Endothelial cell of umbilical vein (primary cell): ENCODE data around the gene TIPARP. TPM values are rescaled to one million over a fixed set of nuclear protein-coding genes. Genes with fewer than 3 reads are reported as not detected.

ENCODE experiments used
- BruUV-seq: library from RNA; stranded (reverse); fragments of 400-500 nt; replicated peaks from 2 replicates; lab custom pipeline; 2021; lab: Mats Ljungman, UMichigan
- CTCF ChIA-PET: fragments of 300-600, 350-600 bp; sonication (Branson Sonifier 250); formaldehyde crosslinking; loops from one replicate; lab custom pipeline; 2021; ENCODE audit warnings: antibody characterized with exemption, inconsistent platforms; lab: Charles Lee
- POLR2A ChIA-PET: fragments of 300-600, 350-600 bp; sonication (Branson Sonifier 250); formaldehyde crosslinking; loops from one replicate; lab custom pipeline; 2021; ENCODE audit warnings: antibody characterized with exemption, inconsistent platforms; lab: Charles Lee
- DNase-seq: peaks from one replicate; pipeline ENCODE4 v3.0.0-alpha.2; 2011; ENCODE audit warnings: low read depth, low spot score
- FAIRE-seq: peaks from 2 replicates; lab custom pipeline; 2011; peaks lifted over from hg19 to GRCh38; lab: Jason Lieb, UNC
- H2AFZ ChIP-seq: 2 replicates; pipeline ENCODE4 v1.6.0; 2012; ENCODE audit warnings: low read depth, low read length, control low read depth, inconsistent platforms
- H3K27ac ChIP-seq: 2 replicates; pipeline ENCODE4 v1.5.1; 2011; ENCODE audit warnings: low read depth, mild to moderate bottlenecking, control low read depth, low read length, moderate library complexity; ENCODE audit not compliant: insufficient read depth
- H3K27me3 ChIP-seq, 2 experiments: 2 replicates each; pipeline versions ENCODE4 v1.6.0 to v1.6.1; 2011; ENCODE audit warnings: low read length in 2 of 2, mixed read lengths in 1 of 2; ENCODE audit not compliant: control insufficient read depth in 2 of 2, insufficient read depth in 2 of 2
- H3K36me3 ChIP-seq, 2 experiments: 2 replicates in 1 of 2; 3 replicates in 1 of 2; pipeline ENCODE4 v1.5.1; 2011; ENCODE audit warnings: low read length in 2 of 2, mild to moderate bottlenecking in 1 of 2, moderate library complexity in 1 of 2; ENCODE audit not compliant: control insufficient read depth in 2 of 2, insufficient read depth in 2 of 2; ENCODE audit errors: extremely low read depth in 1 of 2
- H3K4me1 ChIP-seq: 3 replicates; pipeline ENCODE4 v1.5.1; 2011; ENCODE audit warnings: mild to moderate bottlenecking, low read length; ENCODE audit not compliant: control insufficient read depth, insufficient read depth; ENCODE audit errors: extremely low read depth
- H3K4me2 ChIP-seq: 2 replicates; pipeline ENCODE4 v1.6.1; 2011; ENCODE audit warnings: low read length, control low read depth, mixed read lengths; ENCODE audit not compliant: insufficient read depth
- H3K4me3 ChIP-seq, 3 experiments: fragments of 200-600 bp in 1 of 3; sonication (generic), shearing (Covaris generic) in 1 of 3; replicated peaks in 1 of 3; 2 replicates each; pipeline ENCODE4 v1.5.1; 2011 to 2016; ENCODE audit warnings: control low read depth in 3 of 3, low read length in 3 of 3, mild to moderate bottlenecking in 2 of 3, inconsistent platforms in 1 of 3, low read depth in 1 of 3, moderate library complexity in 1 of 3; ENCODE audit not compliant: insufficient read depth in 1 of 3
- H3K79me2 ChIP-seq: 2 replicates; pipeline ENCODE4 v1.6.0; 2012; ENCODE audit warnings: low read length, inconsistent platforms; ENCODE audit not compliant: control insufficient read depth, insufficient read depth
- H3K9ac ChIP-seq: replicated peaks from 2 replicates; pipeline ENCODE3; 2011; ENCODE audit warnings: low read length, control low read depth; ENCODE audit not compliant: insufficient read depth; ENCODE audit errors: extremely low read depth
- H3K9me1 ChIP-seq: replicated peaks from 3 replicates; pipeline ENCODE4 v1.6.0; 2011; ENCODE audit warnings: mild to moderate bottlenecking, low read length; ENCODE audit not compliant: control insufficient read depth, insufficient read depth; ENCODE audit errors: extremely low read depth
- H3K9me3 ChIP-seq: replicated peaks from 2 replicates; pipeline ENCODE4 v1.5.1; 2012; ENCODE audit warnings: low read length, inconsistent platforms; ENCODE audit not compliant: control insufficient read depth, insufficient read depth
- H4K20me1 ChIP-seq: replicated peaks from 2 replicates; pipeline ENCODE3; 2011; ENCODE audit warnings: mild to moderate bottlenecking, low read length; ENCODE audit not compliant: control insufficient read depth, insufficient read depth; ENCODE audit errors: extremely low read depth
- CTCF ChIP-seq, 2 donors: IDR thresholded peaks; 1 replicate in 1 of 2; 2 replicates in 1 of 2; pipeline ENCODE4 v1.5.1; 2011; ENCODE audit warnings: low read length in 2 of 2, mild to moderate bottlenecking in 2 of 2, moderate library complexity in 2 of 2, control low read depth in 1 of 2, inconsistent platforms in 1 of 2, low read depth in 1 of 2; ENCODE audit not compliant: insufficient read depth in 1 of 2; ENCODE audit errors: extremely low read depth in 1 of 2
- EZH2 ChIP-seq: IDR thresholded peaks from 2 replicates; pipeline ENCODE4 v1.6.1; 2012; ENCODE audit warnings: borderline replicate concordance, low read depth, mild to moderate bottlenecking, moderate library complexity, low read length, inconsistent platforms; ENCODE audit not compliant: severe bottlenecking
- FOS ChIP-seq: IDR thresholded peaks from 2 replicates; pipeline ENCODE4 v1.6.1; 2011; ENCODE audit warnings: mild to moderate bottlenecking, low read length, moderate library complexity, borderline replicate concordance; ENCODE audit not compliant: insufficient read depth
- GATA2 ChIP-seq: IDR thresholded peaks from 2 replicates; pipeline ENCODE4 v1.7.0; 2011; ENCODE audit warnings: low read depth, mild to moderate bottlenecking, moderate library complexity, mixed read lengths, low read length; ENCODE audit not compliant: insufficient read length, insufficient read depth
- JUN ChIP-seq: IDR thresholded peaks from 2 replicates; pipeline ENCODE4 v1.6.1; 2011; ENCODE audit warnings: borderline replicate concordance, low read depth; ENCODE audit not compliant: insufficient read length, insufficient read depth
- MAX ChIP-seq: IDR thresholded peaks from 2 replicates; pipeline ENCODE4 v1.6.1; 2011; ENCODE audit not compliant: insufficient read depth, insufficient read length
- MYC ChIP-seq: IDR thresholded peaks from one replicate; pipeline ENCODE4 v1.6.1; 2011; ENCODE audit warnings: mild to moderate bottlenecking, low read depth, low read length
- POLR2A ChIP-seq: IDR thresholded peaks from 2 replicates; pipeline ENCODE4 v1.6.1; 2012; ENCODE audit warnings: low read depth, mild to moderate bottlenecking, control low read depth, low read length
- POLR2AphosphoS5 ChIP-seq: IDR thresholded peaks from 2 replicates; pipeline ENCODE4 v1.6.1; 2012; ENCODE audit warnings: low read depth, mild to moderate bottlenecking, control low read depth, low read length, moderate library complexity; ENCODE audit not compliant: insufficient read depth
- dilution Hi-C: fragments of 300-500 bp; cut with MboI; formaldehyde crosslinking; loops from one replicate; pipeline ENCODE4 v1.15.0; 2019; ENCODE audit warnings: low sequenced_read_pairs; ENCODE audit not compliant: extremely low pct_ligation_motif_present
- intact Hi-C: fragments of 100-400 bp; cut with micrococcal nuclease; formaldehyde crosslinking; loops from one replicate; pipeline ENCODE4 v1.10.0; 2022
- polyA plus RNA-seq, 4 experiments: library from polyadenylated mRNA; depleted of rRNA in 3 of 4; stranded (reverse) in 3 of 4; unstranded in 1 of 4; fragments of >200 nt; gene quantifications; 2 replicates each; pipeline versions ENCODE4 v1.2.1 to v1.2.3, GENCODE V29; 2011 to 2012; ENCODE audit warnings: missing spikeins in 1 of 4
- total RNA-seq: library from RNA; stranded (reverse); gene quantifications from 2 replicates; pipeline ENCODE4 v1.2.3, GENCODE V29; 2021

TIPARP gene
- total and polyA plus RNA-seq, 2 donors (not counting 3 experiments of a cell fraction or from before 2014, with no cell fraction given), result 9.1 to 21.2 TPM

- dilution Hi-C loops, result loop anchor here (25.0 kb wide), 1 partner anchor 110 kb away; no protein-coding TSS in a partner anchor
Observed at GRCh38 chr3:156702367-156702766, 28.0 kb downstream of the TIPARP start.

More at GRCh38 chr3:156702367-156702766, 28.0 kb downstream of the TIPARP start:
- no peak overlapping the region for H2AFZ ChIP-seq
- H3K4me1 ChIP-seq, result no peaks in the 10 kb centered on the region
- FAIRE-seq (no peak), DNase-seq (no peak)
- no peak overlapping the region for H3K9ac ChIP-seq
- no peaks in the 10 kb centered on the region for H3K9me1 ChIP-seq
- H3K36me3 ChIP-seq, result peaks cover 14 to 15% of the 10 kb centered on the region in 2 experiments
- ChIA-PET CTCF (interaction anchor here (1.0 to 1.5 kb wide), 2 partner anchors 10 to 12 kb away, joined by 4 to 5 read pairs; no protein-coding TSS in a partner anchor), POLR2A (no interaction called here)
- no peak overlapping the region for H3K4me3 ChIP-seq
- H3K27ac ChIP-seq, result no peak overlapping the region
- no peak overlapping the region for H3K4me2 ChIP-seq
- no peaks in the 10 kb centered on the region for H3K27me3 ChIP-seq
- BruUV-seq, result no TSS peak
- TF ChIP-seq GATA2 (no peak), MYC (no peak), EZH2 (no peak), JUN (no peak), CTCF (IDR thresholded peaks at IDR 0.05; ENCODE audit: extremely low read depth in 1 of 2, insufficient read depth in 1 of 2, low read depth in 1 of 2, low read length in 2 of 2) (no peak), FOS (no peak), POLR2AphosphoS5 (no peak), MAX (no peak), POLR2A (no peak)
- intact Hi-C loops, result no loop called here
- H3K9me3 ChIP-seq, result no peaks in the 10 kb centered on the region
- no peaks in the 10 kb centered on the region for H4K20me1 ChIP-seq
- peaks cover 49% of the 10 kb centered on the region for H3K79me2 ChIP-seq
